HFF-Myc (cell line): ENCODE results near the gene NSD2.

Source experiments
- DNase-seq: peaks from one replicate; pipeline ENCODE4 v3.0.0-alpha.2; 2011; ENCODE audit warnings: low read depth; ENCODE audit errors: extremely low read depth
- H3K4me3 ChIP-seq: replicated peaks from 2 replicates; pipeline ENCODE4 v1.5.1; 2011; ENCODE audit warnings: low read depth, mild to moderate bottlenecking, control low read depth, low read length
- TF ChIP-seq, protein P1 (sequence below): IDR thresholded peaks from 2 replicates; pipeline ENCODE4 v1.5.1; 2012; ENCODE audit warnings: mild to moderate bottlenecking, low read depth, low read length, control low read depth; ENCODE audit errors: missing control alignments

The NSD2 gene

DNA sequence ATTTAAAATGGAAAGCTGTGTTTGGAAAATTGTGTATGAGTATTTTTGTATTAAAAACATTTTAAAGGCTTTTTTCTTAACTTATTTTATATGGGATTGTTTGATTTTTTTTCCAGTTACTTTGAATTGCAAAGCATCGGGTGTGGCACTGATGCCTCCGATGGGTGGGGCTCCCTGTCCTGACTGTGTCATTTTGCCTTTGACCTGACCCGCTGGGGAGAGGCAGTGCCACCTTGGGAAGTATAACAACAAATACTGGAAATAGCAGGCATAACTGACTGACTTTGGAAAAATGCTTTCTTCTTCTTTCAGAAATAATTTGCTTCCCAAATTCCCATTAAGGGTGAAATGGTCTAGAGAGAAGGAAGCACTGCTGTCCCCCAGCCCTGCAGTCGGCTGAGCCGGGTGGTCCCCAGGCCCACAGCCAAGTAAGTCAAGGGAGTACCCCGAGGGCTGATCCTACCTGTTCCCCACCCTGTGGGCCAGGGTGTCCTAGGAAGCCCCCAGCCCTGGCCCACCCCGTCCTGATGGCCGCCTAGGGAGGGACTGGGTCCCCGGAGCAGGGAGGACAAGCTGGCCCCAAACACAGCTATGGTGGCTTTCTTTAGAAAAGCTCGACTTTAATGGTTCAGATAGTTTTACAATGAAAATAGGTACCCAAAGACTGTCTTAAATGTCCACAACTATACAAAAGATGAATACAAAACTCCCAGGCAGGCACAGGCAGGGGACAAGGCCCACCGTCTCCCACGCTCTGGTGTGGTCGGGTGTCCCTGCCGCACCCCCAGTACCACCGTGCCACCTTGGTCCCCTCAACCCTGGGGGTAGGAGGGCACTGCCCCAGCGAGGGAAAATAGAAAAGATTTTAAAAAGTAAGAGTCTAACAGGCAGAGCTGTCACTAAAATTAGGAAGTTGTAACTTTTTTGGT lies 111.2 kb downstream of the NSD2 start:
- DNase-seq, result no peak
- H3K4me3 ChIP-seq, result no peak overlapping the region
- TF ChIP-seq, protein P1, sequence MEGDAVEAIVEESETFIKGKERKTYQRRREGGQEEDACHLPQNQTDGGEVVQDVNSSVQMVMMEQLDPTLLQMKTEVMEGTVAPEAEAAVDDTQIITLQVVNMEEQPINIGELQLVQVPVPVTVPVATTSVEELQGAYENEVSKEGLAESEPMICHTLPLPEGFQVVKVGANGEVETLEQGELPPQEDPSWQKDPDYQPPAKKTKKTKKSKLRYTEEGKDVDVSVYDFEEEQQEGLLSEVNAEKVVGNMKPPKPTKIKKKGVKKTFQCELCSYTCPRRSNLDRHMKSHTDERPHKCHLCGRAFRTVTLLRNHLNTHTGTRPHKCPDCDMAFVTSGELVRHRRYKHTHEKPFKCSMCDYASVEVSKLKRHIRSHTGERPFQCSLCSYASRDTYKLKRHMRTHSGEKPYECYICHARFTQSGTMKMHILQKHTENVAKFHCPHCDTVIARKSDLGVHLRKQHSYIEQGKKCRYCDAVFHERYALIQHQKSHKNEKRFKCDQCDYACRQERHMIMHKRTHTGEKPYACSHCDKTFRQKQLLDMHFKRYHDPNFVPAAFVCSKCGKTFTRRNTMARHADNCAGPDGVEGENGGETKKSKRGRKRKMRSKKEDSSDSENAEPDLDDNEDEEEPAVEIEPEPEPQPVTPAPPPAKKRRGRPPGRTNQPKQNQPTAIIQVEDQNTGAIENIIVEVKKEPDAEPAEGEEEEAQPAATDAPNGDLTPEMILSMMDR, result no peak

DNA sequence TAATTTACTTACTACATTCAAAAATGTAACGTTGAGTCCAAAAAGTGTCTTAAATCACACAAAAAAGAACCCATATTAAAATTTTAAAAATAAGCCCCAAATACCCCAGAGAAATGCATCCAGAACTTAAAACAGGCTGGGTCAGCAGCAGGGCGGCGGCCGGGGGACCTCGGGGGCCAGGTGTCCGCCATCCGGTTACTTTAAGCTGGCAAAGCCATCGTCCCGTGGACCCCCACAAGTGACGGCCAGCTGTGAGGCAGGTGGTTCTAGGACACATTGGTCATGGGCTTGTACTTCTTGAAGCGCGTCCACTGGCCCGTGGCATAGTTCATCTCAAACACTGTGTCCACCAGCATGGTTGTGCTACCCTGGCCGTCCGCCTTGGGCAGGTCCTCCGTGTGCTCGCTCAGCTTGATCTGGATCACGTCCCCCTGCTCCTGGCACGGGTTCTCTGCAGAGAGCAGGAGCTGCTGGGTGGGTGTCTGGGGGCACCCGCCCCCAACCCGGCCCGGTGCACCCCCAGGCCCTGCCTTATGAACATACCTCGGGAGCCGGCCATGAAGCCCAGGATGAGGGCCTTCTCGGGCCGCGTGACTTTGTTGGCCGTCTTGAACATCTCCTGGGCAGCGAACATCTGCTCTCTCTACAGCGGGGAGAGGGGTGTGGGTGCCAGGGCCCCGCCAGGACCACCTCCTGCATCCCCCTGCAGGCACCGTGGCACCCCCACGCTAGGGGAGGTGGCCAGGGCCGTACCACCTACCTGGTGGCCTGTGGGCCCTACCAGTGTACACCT lies 112.1 kb downstream of the NSD2 start:
- H3K4me3 ChIP-seq, result no peak overlapping the region
- DNase-seq, result no peak
- TF ChIP-seq, protein P1, result no peak

DNA sequence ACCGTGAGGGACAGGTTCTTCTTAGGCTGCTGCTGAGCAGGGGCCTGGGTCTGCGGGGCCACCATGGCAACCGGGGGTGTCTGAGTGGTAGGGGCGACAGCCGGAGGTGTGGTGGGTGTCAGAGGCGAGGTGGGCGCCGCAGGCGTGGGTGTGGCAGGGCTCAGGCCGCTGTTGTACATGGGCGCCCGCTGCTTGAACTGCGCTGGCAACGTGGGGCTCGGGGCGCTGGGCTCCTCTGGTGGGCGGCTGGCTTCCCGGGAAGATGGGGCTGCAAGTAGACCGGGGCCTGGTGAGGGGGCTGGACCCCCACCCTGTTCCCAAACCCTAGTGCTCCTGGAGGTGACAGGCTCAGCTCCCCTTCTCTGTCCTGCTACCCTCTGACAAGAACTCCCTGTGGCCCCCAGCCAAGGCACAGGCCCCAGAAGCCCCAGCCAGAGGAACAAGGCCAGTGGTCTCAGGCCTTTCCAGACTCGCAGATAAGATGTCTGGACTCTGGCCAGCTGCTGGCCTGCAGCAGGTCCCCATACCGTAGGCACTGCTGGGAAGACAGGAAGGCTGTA lies 112.7 kb downstream of the NSD2 start:
- TF ChIP-seq, protein P1, result no peak
- DNase-seq, result no peak
- no peak overlapping the region for H3K4me3 ChIP-seq

DNA sequence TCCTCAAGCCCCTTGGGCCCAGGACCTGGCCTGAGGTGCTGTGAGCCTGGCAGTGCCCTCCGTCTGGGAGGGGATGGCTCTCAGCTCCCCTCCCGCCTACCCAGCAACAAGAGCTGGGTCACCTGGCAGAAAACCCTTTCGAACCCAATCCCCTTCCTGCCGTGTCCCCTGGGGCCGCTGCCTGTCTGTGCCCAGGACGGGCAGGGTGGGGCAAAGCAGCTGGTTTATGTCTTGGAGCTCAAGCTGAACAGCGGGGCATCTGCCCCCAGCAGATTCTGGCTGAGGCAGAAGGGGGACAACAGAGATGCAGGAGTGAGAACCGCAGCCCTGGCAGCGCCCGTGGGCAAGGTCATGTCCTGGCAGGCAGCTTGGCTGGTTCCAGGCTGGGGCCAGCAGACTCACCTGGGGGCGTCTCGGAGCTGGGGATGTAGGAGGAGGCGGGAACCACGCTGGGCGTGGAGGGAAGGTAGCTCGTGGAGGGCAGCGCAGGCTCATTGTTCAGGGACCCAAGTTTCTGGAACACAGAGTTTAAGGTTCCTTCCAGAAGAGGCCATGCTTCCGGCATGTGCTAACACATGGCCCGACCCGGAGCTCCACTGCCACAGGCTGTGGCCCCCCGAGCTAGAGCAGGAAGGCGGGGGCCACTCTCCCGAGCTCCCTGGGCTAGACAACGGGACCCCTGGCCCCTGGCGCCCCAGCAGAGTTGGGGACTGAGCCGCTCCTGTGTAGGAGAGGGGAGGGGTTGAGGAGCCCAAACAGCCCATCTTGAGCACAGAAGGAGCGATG lies 113.4 kb downstream of the NSD2 start:
- no peak overlapping the region for H3K4me3 ChIP-seq
- no peak for DNase-seq
- TF ChIP-seq, protein P1, result no peak

DNA sequence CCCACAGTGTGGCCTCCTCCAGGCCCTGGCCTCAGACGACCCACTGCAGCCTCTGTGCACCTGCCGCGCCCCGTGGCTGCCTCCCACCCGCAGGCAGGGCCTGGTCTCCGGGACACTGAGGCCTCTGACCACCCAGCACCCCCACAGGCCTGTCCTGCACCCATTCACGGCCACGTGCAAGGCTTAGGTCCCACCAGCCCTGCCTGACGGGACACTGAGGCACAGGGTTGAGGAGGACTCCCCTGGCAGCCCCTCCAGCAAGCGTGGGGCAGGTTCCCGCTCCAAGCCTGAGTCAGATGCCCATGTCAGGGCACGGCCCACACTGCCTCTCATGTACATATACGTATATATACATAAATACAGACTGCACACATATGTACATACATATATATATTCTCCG lies 114.1 kb downstream of the NSD2 start:
- H3K4me3 ChIP-seq, result no peak overlapping the region
- TF ChIP-seq, protein P1, result no peak
- no peak for DNase-seq

DNA sequence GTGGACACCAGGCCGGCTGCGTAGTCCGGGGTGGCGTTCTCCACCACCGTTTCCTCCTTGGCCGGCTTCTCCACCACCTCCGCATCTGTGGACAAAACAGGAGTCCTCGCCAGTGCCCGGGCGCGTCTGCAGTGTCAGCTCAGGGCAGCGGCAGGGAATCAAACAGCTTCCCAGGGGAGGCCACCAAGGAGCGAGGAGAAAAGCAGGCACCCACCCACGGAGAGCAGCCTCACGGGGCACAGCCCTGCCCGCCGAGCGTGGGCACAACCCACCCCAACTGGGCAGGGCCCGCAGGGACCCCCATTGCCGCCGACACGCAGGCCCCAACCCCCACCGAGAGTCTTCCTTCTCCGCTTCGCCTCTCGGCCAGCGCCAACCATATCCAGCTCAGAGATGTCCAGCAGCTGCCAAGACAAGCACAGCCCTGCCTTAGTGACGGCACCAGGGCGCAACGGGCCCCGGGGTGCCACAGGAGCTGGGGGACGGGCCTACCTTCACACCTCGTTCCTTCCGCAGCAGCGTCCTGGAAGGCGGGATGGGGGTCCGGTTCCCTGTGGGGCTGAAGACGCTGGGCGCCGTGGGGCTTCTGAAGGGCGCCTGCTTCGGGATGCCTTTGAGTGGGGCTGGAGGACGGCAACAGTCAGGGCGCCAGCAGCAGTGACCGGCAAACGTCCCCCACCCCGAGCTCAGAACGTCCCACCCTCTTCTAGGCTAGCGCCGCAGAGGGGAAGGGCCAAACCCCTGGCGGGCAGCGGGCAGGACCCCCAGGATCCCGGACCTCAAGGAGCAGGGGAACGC lies 114.8 kb downstream of the NSD2 start:
- TF ChIP-seq, protein P1, result no peak
- H3K4me3 ChIP-seq, result no peak overlapping the region
- DNase-seq, result no peak
